CD4-positive, CD25-positive, alpha-beta regulatory T cell (primary cell): ENCODE results near the gene IMMP2L. TPM values are rescaled to one million over a fixed set of nuclear protein-coding genes. Genes with fewer than 3 reads are reported as not detected.

Experiments used
- ATAC-seq, 2 donors: fragments of 150-1000 bp; cut with Tn5 transposase; one replicate each; pipeline ENCODE4 v1.10.0; 2021; ENCODE audit warnings: low read depth in 2 of 2, moderate number of reproducible peaks in 2 of 2, moderate library complexity in 1 of 2
- DNase-seq, 3 donors: peaks; one replicate each; pipeline versions ENCODE4 v3.0.0 to v3.0.0-alpha.2; 2012 to 2022; ENCODE audit warnings: mixed read lengths in 1 of 3
- H3K27ac ChIP-seq: one replicate; pipeline ENCODE4 v1.7.0; 2013; ENCODE audit warnings: mild to moderate bottlenecking, low read length; ENCODE audit not compliant: insufficient read depth, poor library complexity, severe bottlenecking
- H3K27me3 ChIP-seq: one replicate; pipeline ENCODE4 v1.7.0; 2013; ENCODE audit warnings: low read length; ENCODE audit not compliant: control insufficient read depth, insufficient read depth
- H3K36me3 ChIP-seq: one replicate; pipeline ENCODE4 v1.7.0; 2013; ENCODE audit warnings: mild to moderate bottlenecking, low read length, moderate library complexity; ENCODE audit not compliant: control insufficient read depth, insufficient read depth
- H3K4me1 ChIP-seq: 2 replicates; pipeline ENCODE4 v1.7.0; 2013; ENCODE audit warnings: mild to moderate bottlenecking, low read length; ENCODE audit not compliant: insufficient read depth, control insufficient read depth, poor library complexity, severe bottlenecking
- H3K4me3 ChIP-seq: one replicate; pipeline ENCODE4 v1.7.0; 2013; ENCODE audit warnings: low read depth, mild to moderate bottlenecking, low read length, moderate library complexity
- H3K9me3 ChIP-seq, 2 experiments: 1 replicate in 1 of 2; 2 replicates in 1 of 2; pipeline ENCODE4 v1.7.0; 2013; ENCODE audit warnings: low read length in 2 of 2, mild to moderate bottlenecking in 1 of 2, moderate library complexity in 1 of 2; ENCODE audit not compliant: control insufficient read depth in 2 of 2
- H3K27ac Mint-ChIP-seq, 3 donors: one replicate each; pipeline ENCODE4 v1.8.0; 2020 to 2022; ENCODE audit warnings: mild to moderate bottlenecking in 3 of 3, mixed read lengths in 3 of 3, moderate library complexity in 2 of 3
- H3K27me3 Mint-ChIP-seq: one replicate; pipeline ENCODE4 v1.8.0; 2022; ENCODE audit warnings: mild to moderate bottlenecking, mixed read lengths
- H3K36me3 Mint-ChIP-seq: one replicate; pipeline ENCODE4 v1.8.0; 2020; ENCODE audit warnings: mixed read lengths
- H3K4me1 Mint-ChIP-seq, 4 donors: one replicate each; pipeline ENCODE4 v1.8.0; 2020 to 2022; ENCODE audit warnings: mixed read lengths in 4 of 4, mild to moderate bottlenecking in 1 of 4
- H3K4me3 Mint-ChIP-seq, 4 donors: one replicate each; pipeline ENCODE4 v1.8.0; 2020 to 2022; ENCODE audit warnings: mild to moderate bottlenecking in 4 of 4, mixed read lengths in 4 of 4, moderate library complexity in 3 of 4
- H3K9me3 Mint-ChIP-seq, 7 donors: one replicate each; pipeline ENCODE4 v1.8.0; 2020 to 2022; ENCODE audit warnings: mixed read lengths in 7 of 7, mild to moderate bottlenecking in 3 of 7, moderate library complexity in 2 of 7
- polyA plus RNA-seq, 4 donors: library from polyadenylated mRNA; unstranded; fragments of 300-500 nt; fragmentation: Illumina TruSeq; gene quantifications; one replicate each; pipeline ENCODE4 v1.2.3, GENCODE V29; 2021
- total RNA-seq: library from RNA; stranded (reverse); gene quantifications from one replicate; pipeline ENCODE4 v1.2.3, GENCODE V29; 2022

The IMMP2L gene
- total and polyA plus RNA-seq, 5 donors from 2014 or later, result 8.9 to 23.8 (median 17.1) TPM

- H3K4me1 ChIP-seq, result no peaks in the 10 kb centered on the region
- ATAC-seq (no peak), DNase-seq (no peak)
- Mint-ChIP-seq H3K27ac (no peak overlapping the region), H3K36me3 (peaks cover 3% of the 10 kb centered on the region), H3K4me3 (no peak overlapping the region), H3K27me3 (no peaks in the 10 kb centered on the region), H3K4me1 (peaks cover 0 to 12% (median 7%) of the 10 kb centered on the region in 4 donors), H3K9me3 (peaks cover 0 to 6% (median 3%) of the 10 kb centered on the region in 7 donors)
- no peaks in the 10 kb centered on the region for H3K36me3 ChIP-seq
- H3K4me3 ChIP-seq, result no peak overlapping the region
- H3K9me3 ChIP-seq, result no peaks in the 10 kb centered on the region
- H3K27me3 ChIP-seq, result no peaks in the 10 kb centered on the region
- H3K27ac ChIP-seq, result no peak overlapping the region
These were observed 632.6 kb downstream of the IMMP2L start for GRCh38 chr7:110929480-110930249.

- H3K9me3 ChIP-seq, result no peaks in the 10 kb centered on the region
- no peaks in the 10 kb centered on the region for H3K27me3 Mint-ChIP-seq
- H3K4me1 ChIP-seq, result no peaks in the 10 kb centered on the region
- peaks cover 0 to 1% (median 0%) of the 10 kb centered on the region in 7 donors for H3K9me3 Mint-ChIP-seq
- no peak overlapping the region for H3K4me3 ChIP-seq
- H3K4me3 Mint-ChIP-seq, result no peak overlapping the region
- peaks cover 5% of the 10 kb centered on the region for H3K36me3 Mint-ChIP-seq
- no peak overlapping the region for H3K27ac ChIP-seq
- no peaks in the 10 kb centered on the region for H3K27me3 ChIP-seq
- no peaks in the 10 kb centered on the region for H3K36me3 ChIP-seq
- ATAC-seq (no peak), DNase-seq (no peak)
- H3K4me1 Mint-ChIP-seq, result peaks cover 0 to 13% (median 7%) of the 10 kb centered on the region in 4 donors
- H3K27ac Mint-ChIP-seq, result no peak overlapping the region
These were observed 639.4 kb downstream of the IMMP2L start for GRCh38 chr7:110922906-110923305.

DNA sequence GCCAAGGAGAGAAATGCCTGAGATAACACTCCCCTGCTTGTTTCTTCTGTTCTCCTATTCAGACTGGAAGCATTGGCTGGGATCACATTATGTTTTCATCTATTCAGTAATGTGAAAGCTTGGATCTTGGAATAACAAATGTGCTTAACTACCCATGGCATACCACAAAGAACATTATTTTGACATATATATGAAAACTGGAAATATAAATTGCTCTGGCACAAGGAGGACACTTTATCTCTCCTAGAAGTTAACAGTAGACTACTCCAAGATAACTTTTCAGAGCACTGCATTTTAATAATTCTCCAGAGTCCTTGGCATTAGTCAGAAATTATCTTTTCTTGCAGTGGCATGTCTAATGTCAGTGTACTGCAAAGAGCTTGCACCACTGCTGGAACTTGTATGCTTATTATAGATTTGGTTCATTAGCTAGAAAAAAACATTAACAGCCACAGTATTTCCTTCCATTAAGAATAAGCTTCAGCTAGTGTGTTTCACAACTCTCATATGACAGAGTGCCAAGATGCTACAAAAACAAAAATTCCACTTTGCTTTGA lies 640.6 kb downstream of the IMMP2L start:
- Mint-ChIP-seq H3K4me1 (peaks cover 0 to 16% (median 7%) of the 10 kb centered on the region in 4 donors), H3K36me3 (peaks cover 9% of the 10 kb centered on the region), H3K9me3 (peaks cover 0 to 3% (median 0%) of the 10 kb centered on the region in 7 donors), H3K27ac (no peak overlapping the region), H3K4me3 (no peak overlapping the region), H3K27me3 (no peaks in the 10 kb centered on the region)
- Histone ChIP-seq H3K27me3 (no peaks in the 10 kb centered on the region), H3K4me3 (no peak overlapping the region), H3K27ac (no peak overlapping the region), H3K36me3 (no peaks in the 10 kb centered on the region), H3K4me1 (no peaks in the 10 kb centered on the region), H3K9me3 (no peaks in the 10 kb centered on the region)
- no peak for ATAC-seq
- no peak for DNase-seq

DNA sequence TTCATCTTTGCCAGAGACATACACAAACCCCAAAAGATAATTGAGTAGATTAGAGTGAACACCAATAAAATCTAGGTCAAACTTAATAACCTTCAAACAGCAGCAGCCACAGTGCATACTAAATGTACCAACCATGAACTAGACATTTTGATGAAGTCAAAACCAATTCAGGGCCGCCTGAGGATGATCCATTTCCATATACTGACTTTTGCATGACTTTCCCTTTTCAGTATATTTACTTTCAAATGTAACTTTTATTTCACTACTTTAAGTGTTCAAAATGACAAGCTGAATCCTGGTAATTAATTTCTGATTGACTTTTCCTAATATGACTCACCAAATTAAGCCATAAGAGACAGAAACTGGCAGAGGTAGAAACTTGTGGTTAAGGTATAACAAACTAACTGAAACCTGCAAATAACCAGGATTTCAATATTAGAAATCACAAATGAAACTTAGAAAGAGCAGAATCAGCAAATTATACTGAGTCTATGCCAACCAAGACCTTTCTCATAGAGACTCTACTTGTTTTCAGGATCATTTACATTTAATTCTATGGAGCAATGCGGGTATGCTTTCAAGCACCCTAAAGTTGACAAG lies 643.2 kb downstream of the IMMP2L start:
- Histone ChIP-seq H3K27ac (no peak overlapping the region), H3K4me3 (no peak overlapping the region), H3K9me3 (no peaks in the 10 kb centered on the region), H3K36me3 (no peaks in the 10 kb centered on the region), H3K27me3 (peaks cover under 1% of the 10 kb centered on the region), H3K4me1 (no peaks in the 10 kb centered on the region)
- Mint-ChIP-seq H3K27ac (no peak overlapping the region), H3K9me3 (peaks cover 0 to 3% (median 0%) of the 10 kb centered on the region in 7 donors), H3K4me1 (peaks cover 0 to 16% (median 7%) of the 10 kb centered on the region in 4 donors), H3K27me3 (no peaks in the 10 kb centered on the region), H3K4me3 (no peak overlapping the region), H3K36me3 (peaks cover 9% of the 10 kb centered on the region)
- peak in 1 of 3 donors; percentile 36 for DNase-seq
- no peak for ATAC-seq

GRCh38 chr7:110914263-110914662 lies 648.0 kb downstream of the IMMP2L start:
- Mint-ChIP-seq H3K9me3 (peaks cover 0 to 3% (median 0%) of the 10 kb centered on the region in 7 donors), H3K27ac (no peak overlapping the region), H3K4me3 (no peak overlapping the region), H3K27me3 (peaks cover 9% of the 10 kb centered on the region), H3K4me1 (peaks cover 0 to 10% (median 4%) of the 10 kb centered on the region in 4 donors), H3K36me3 (peaks cover 5% of the 10 kb centered on the region)
- H3K4me1 ChIP-seq, result no peaks in the 10 kb centered on the region
- H3K27ac ChIP-seq, result no peak overlapping the region
- DNase-seq, result no peak
- H3K36me3 ChIP-seq, result no peaks in the 10 kb centered on the region
- no peaks in the 10 kb centered on the region for H3K9me3 ChIP-seq
- ATAC-seq, result no peak
- no peak overlapping the region for H3K4me3 ChIP-seq
- H3K27me3 ChIP-seq, result peaks cover 2% of the 10 kb centered on the region

- peaks cover 0 to 3% (median 0%) of the 10 kb centered on the region in 7 donors for H3K9me3 Mint-ChIP-seq
- peaks cover 2% of the 10 kb centered on the region for H3K27me3 ChIP-seq
These were observed 650.7 kb downstream of the IMMP2L start for GRCh38 chr7:110911632-110912031.

DNA sequence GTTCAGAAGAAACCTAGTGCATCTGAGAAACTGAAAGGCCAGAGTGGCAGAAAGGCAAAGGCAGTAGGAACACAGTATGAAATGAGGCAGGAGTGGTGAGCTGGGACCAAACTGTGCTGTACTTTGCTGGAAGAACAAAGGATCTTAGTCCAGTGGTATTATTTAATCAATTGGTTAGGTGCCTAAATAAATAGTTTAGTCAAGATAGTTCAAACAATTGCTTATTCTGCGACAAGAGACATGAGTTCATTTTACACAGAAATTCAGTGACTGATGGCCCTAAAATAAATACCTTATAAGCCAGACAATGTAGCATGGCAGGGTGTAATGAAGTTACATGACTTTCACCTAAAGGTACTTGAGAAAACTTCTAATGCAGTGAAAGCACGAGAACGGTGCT lies 653.2 kb downstream of the IMMP2L start:
- H3K27me3 Mint-ChIP-seq, result peaks cover 9% of the 10 kb centered on the region
- H3K4me1 Mint-ChIP-seq, result peaks cover 0 to 6% (median 2%) of the 10 kb centered on the region in 4 donors
- H3K27ac ChIP-seq, result no peak overlapping the region
- H3K9me3 Mint-ChIP-seq, result peaks cover 0 to 3% (median 0%) of the 10 kb centered on the region in 7 donors
- H3K27me3 ChIP-seq, result peaks cover 2% of the 10 kb centered on the region
- ATAC-seq (no peak), DNase-seq (no peak)
- no peaks in the 10 kb centered on the region for H3K9me3 ChIP-seq
- no peak overlapping the region for H3K4me3 ChIP-seq
- H3K4me3 Mint-ChIP-seq, result no peak overlapping the region
- H3K4me1 ChIP-seq, result no peaks in the 10 kb centered on the region
- H3K36me3 ChIP-seq, result no peaks in the 10 kb centered on the region
- no peaks in the 10 kb centered on the region for H3K36me3 Mint-ChIP-seq
- H3K27ac Mint-ChIP-seq, result peak overlapping the region in 1 of 3 donors; percentile 24

More at GRCh38 chr7:110911632-110912031, 650.7 kb downstream of the IMMP2L start:
- H3K4me1 Mint-ChIP-seq, result no peaks in the 10 kb centered on the region
- peaks cover 9% of the 10 kb centered on the region for H3K27me3 Mint-ChIP-seq
- ATAC-seq, result no peak
- no peaks in the 10 kb centered on the region for H3K9me3 ChIP-seq
- H3K27ac ChIP-seq, result no peak overlapping the region
- no peak overlapping the region for H3K4me3 ChIP-seq
- DNase-seq, result no peak
- no peak overlapping the region for H3K4me3 Mint-ChIP-seq
- H3K27ac Mint-ChIP-seq, result no peak overlapping the region
- H3K36me3 ChIP-seq, result no peaks in the 10 kb centered on the region
- no peaks in the 10 kb centered on the region for H3K4me1 ChIP-seq
- H3K36me3 Mint-ChIP-seq, result no peaks in the 10 kb centered on the region
